Neutrophil (primary cell): ENCODE results near the gene TTK.

Experiments used
- H3K27ac ChIP-seq: fragments of 200-600 bp; sonication (generic); 2 replicates; pipeline ENCODE4 v1.5.1; 2016; ENCODE audit warnings: mild to moderate bottlenecking, moderate library complexity
- H3K27me3 ChIP-seq: fragments of 200-600 bp; sonication (generic); 2 replicates; pipeline ENCODE4 v1.6.0; 2016; ENCODE audit warnings: mild to moderate bottlenecking
- H3K36me3 ChIP-seq: fragments of 200-600 bp; sonication (generic); 2 replicates; pipeline ENCODE4 v1.5.1; 2017
- H3K4me1 ChIP-seq, 2 experiments: fragments of 200-600 bp in 1 of 2; sonication (generic) in 1 of 2; 1 replicate in 1 of 2; 2 replicates in 1 of 2; pipeline versions ENCODE4 v1.5.1 to v1.6.1; 2013 to 2016; ENCODE audit warnings: low read depth in 1 of 2, low read length in 1 of 2, mild to moderate bottlenecking in 1 of 2, moderate library complexity in 1 of 2; ENCODE audit not compliant: control insufficient read depth in 1 of 2, insufficient read depth in 1 of 2
- H3K4me3 ChIP-seq, 2 experiments: fragments of 200-600 bp in 1 of 2; sonication (generic) in 1 of 2; 1 replicate in 1 of 2; 2 replicates in 1 of 2; pipeline ENCODE4 v1.5.1; 2013 to 2016; ENCODE audit warnings: low read depth in 1 of 2, low read length in 1 of 2, mild to moderate bottlenecking in 1 of 2, moderate library complexity in 1 of 2
- H3K9me3 ChIP-seq: fragments of 200-600 bp; sonication (generic); 2 replicates; pipeline ENCODE4 v1.5.1; 2016
- CTCF ChIP-seq: fragments of 200-600 bp; sonication (generic); IDR thresholded peaks from 2 replicates; pipeline ENCODE4 v1.5.1; 2016; ENCODE audit warnings: antibody characterized with exemption

Gene TTK

GRCh38 chr6:80004173-80005072, at the start of gene TTK:
TSS of gene TTK (plus strand) at chr6:80004649. CDS start at chr6:80005844, 1,195 bp downstream.
- Histone ChIP-seq H3K9me3 (no peaks in the 10 kb centered on the region), H3K4me3 (peak within 1 kb of the TSS; percentile 82 to 83), H3K4me1 (peaks cover 17 to 18% of the 10 kb centered on the region in 2 experiments), H3K27ac (peak within 1 kb of the TSS; percentile 83), H3K27me3 (no peaks in the 10 kb centered on the region), H3K36me3 (peaks cover 5% of the 10 kb centered on the region)
- no peak for TF ChIP-seq CTCF

- Histone ChIP-seq H3K9me3 (no peaks in the 10 kb centered on the region), H3K4me1 (no peaks in the 10 kb centered on the region), H3K27ac (no peak overlapping the region), H3K27me3 (peaks cover 26% of the 10 kb centered on the region), H3K4me3 (no peak overlapping the region), H3K36me3 (no peaks in the 10 kb centered on the region)
- TF ChIP-seq CTCF, result no peak
Measured at GRCh38 chr6:79954849-79955248, 49.6 kb upstream of the TTK start.

- no peaks in the 10 kb centered on the region for H3K9me3 ChIP-seq
- no peak overlapping the region for H3K27ac ChIP-seq
- H3K4me1 ChIP-seq, result no peaks in the 10 kb centered on the region
- H3K36me3 ChIP-seq, result no peaks in the 10 kb centered on the region
- H3K27me3 ChIP-seq, result peaks cover 18% of the 10 kb centered on the region
- H3K4me3 ChIP-seq, result no peak overlapping the region
- TF ChIP-seq CTCF, result no peak
Measured at GRCh38 chr6:79964607-79965081, 39.8 kb upstream of the TTK start.

- Histone ChIP-seq H3K4me1 (no peaks in the 10 kb centered on the region), H3K27ac (no peak overlapping the region), H3K27me3 (peaks cover 8% of the 10 kb centered on the region), H3K9me3 (no peaks in the 10 kb centered on the region), H3K4me3 (no peak overlapping the region), H3K36me3 (no peaks in the 10 kb centered on the region)
- no peak for TF ChIP-seq CTCF
Measured at GRCh38 chr6:79967178-79967577, 37.3 kb upstream of the TTK start.

- Histone ChIP-seq H3K27ac (no peak overlapping the region), H3K9me3 (no peaks in the 10 kb centered on the region)
- no peak for TF ChIP-seq CTCF
Measured at GRCh38 chr6:79969784-79970183, 34.7 kb upstream of the TTK start.

More at GRCh38 chr6:79969784-79970183, 34.7 kb upstream of the TTK start:
- Histone ChIP-seq H3K27me3 (no peaks in the 10 kb centered on the region), H3K36me3 (no peaks in the 10 kb centered on the region), H3K4me1 (no peaks in the 10 kb centered on the region), H3K4me3 (no peak overlapping the region)
